Fibroblast of mammary gland (primary cell): ENCODE results near the gene SPRED2.

ENCODE experiments used
- DNase-seq: peaks from one replicate; pipeline ENCODE4 v3.0.0-alpha.2; 2010; ENCODE audit warnings: low read depth
- H3K4me3 ChIP-seq: 2 replicates; pipeline ENCODE4 v1.5.1; 2011; ENCODE audit warnings: low read depth, mild to moderate bottlenecking, low read length, moderate library complexity; ENCODE audit not compliant: control insufficient read depth
- TF ChIP-seq, protein P1 (sequence below): conservative IDR thresholded peaks from 2 replicates; pipeline ENCODE4 v1.5.1; 2011; ENCODE audit warnings: low read depth, low read length, inconsistent platforms; ENCODE audit not compliant: control insufficient read depth, insufficient read depth

Gene SPRED2

GRCh38 chr2:65277118-65277517 is 155.3 kb downstream of the SPRED2 start:
- H3K4me3 ChIP-seq, result no peak overlapping the region
- no peak for DNase-seq
- TF ChIP-seq, protein P1, sequence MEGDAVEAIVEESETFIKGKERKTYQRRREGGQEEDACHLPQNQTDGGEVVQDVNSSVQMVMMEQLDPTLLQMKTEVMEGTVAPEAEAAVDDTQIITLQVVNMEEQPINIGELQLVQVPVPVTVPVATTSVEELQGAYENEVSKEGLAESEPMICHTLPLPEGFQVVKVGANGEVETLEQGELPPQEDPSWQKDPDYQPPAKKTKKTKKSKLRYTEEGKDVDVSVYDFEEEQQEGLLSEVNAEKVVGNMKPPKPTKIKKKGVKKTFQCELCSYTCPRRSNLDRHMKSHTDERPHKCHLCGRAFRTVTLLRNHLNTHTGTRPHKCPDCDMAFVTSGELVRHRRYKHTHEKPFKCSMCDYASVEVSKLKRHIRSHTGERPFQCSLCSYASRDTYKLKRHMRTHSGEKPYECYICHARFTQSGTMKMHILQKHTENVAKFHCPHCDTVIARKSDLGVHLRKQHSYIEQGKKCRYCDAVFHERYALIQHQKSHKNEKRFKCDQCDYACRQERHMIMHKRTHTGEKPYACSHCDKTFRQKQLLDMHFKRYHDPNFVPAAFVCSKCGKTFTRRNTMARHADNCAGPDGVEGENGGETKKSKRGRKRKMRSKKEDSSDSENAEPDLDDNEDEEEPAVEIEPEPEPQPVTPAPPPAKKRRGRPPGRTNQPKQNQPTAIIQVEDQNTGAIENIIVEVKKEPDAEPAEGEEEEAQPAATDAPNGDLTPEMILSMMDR, result no peak

DNA sequence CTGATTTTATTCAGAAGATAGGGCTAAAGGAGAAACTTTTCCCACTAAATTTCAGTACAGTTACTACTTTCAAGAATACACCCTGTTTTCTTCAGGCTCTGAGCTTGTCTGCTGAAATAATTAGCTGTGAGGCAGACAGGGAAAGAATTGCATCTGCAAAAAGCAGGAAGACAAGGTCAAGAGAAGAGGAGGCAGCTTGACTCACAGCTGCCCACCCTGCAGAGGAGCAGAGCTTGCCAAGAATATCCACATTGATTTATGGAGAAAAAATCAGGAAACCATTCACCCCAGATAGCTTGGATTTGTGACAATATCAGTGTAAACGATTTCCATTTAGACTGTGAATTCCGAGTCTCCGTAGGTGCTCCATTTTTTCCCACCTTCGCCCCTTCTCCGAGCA is 155.8 kb downstream of the SPRED2 start:
- TF ChIP-seq, protein P1, result no peak
- H3K4me3 ChIP-seq, result no peak overlapping the region
- peak; percentile 51 for DNase-seq

- H3K4me3 ChIP-seq, result no peak overlapping the region
- TF ChIP-seq, protein P1, result no peak
- DNase-seq, result no peak
Measured at GRCh38 chr2:65275141-65275915, 157.1 kb downstream of the SPRED2 start.

DNA sequence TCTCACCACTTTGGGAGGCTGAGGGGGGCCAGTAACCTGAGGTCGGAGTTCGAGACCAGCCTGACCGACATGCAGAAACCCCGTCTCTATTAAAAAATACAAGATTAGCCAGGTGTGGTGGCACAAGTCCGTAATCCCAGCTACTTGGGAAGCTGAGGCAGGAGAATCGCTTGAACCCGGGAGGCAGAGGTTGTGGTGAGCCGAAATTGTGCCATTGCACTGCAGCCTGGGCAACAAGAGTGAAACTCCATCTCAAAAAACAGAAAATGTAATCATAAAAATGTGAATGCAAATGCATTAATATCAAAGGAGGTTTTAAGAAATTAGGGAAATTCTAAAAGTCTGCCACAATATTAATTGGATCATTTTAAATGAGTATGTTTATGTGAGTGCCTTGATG is 159.1 kb downstream of the SPRED2 start:
- TF ChIP-seq, protein P1, result no peak
- DNase-seq, result no peak
- H3K4me3 ChIP-seq, result no peak overlapping the region

GRCh38 chr2:65268957-65269356 is 163.4 kb downstream of the SPRED2 start:
- no peak overlapping the region for H3K4me3 ChIP-seq
- DNase-seq, result no peak
- TF ChIP-seq, protein P1, result no peak

- TF ChIP-seq, protein P1, result no peak
- DNase-seq, result no peak
- no peak overlapping the region for H3K4me3 ChIP-seq
Measured at GRCh38 chr2:65267008-65267407, 165.4 kb downstream of the SPRED2 start.

DNA sequence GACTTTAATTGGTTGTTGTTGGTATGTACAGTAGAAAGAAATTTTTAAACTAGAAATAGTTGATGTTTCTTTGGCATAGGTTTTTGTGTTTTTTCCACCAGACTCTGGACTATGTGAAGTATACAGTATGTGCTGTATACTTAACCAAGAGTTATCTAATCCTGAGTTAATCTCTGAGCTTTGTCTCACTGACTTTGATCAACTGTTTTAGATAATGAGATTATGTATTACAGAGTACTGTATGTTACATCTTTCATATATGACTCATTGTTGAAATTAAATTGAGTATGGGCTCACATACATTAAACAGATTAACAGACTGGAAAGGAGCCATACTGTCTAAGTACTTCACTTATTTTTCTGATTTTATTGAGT is 166.7 kb downstream of the SPRED2 start:
- H3K4me3 ChIP-seq, result no peak overlapping the region
- TF ChIP-seq, protein P1, result no peak
- DNase-seq, result no peak
